Inferior parietal cortex (tissue), 1 donor: ENCODE measurements around the gene ESPL1.

Experiments
- DNase-seq: peaks from one replicate; pipeline ENCODE4 v3.0.0-alpha.2; 2016; ENCODE audit errors: extremely low spot score

The ESPL1 gene

GRCh38 chr12:53336181-53336681, 68.1 kb downstream of the ESPL1 start, which contains the start of gene SP7:
Gene SP7, minus strand, starts transcription at chr12:53336354. Its CDS starts 708 bp downstream, at chr12:53335646.
- DNase-seq = no peak

GRCh38 chr12:53338017-53338416, 69.9 kb downstream of the ESPL1 start:
- no peak for DNase-seq

DNA sequence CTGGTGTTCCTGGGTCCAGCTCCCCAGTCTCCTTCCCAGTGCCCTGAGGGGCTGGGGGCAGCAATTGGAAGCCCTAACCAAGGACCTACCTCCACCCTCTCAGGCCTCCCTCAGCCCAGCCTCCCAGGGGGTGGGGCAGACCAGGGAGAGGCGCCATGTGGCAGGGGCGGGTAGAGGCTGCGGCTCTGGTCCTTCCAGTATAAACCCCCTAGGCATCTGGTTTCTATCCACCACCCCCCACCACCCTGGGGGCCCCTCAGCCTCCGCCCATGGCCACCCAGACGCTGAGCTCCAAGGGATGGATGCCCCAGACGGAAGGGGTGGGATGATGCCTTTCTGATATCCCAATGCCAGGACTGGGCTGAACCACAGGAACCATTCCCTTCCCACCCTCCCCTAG, 70.8 kb downstream of the ESPL1 start:
- no peak for DNase-seq

DNA sequence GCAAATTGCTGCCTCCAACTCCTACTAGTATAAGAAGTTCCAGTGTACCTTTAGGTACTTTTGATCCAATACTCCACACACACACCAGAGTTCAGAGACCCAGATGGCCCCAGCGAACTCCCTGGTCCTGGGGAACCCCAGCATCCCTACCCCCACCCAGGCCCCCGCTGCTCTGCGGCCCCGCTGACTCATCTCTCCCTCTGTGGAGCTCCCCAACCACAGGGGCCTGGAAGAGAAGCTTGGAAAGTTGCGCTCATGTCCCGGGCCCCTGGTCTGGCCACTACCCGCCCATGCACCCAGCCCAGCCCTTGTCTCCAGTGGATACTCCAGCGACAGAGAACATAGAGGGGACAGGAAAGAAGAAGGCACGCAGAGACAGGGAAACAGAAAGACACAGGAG, 72.3 kb downstream of the ESPL1 start:
- no peak for DNase-seq
